HUES48 (cell line): Measurements from ENCODE around the gene ELSPBP1.
"Not testable (repeated sequence)": the region's sequence is repeated elsewhere in the genome, so short reads cannot be mapped to it uniquely, and the experiment has no call there.

Experiments
- H3K27ac ChIP-seq: one replicate; pipeline ENCODE4 v1.7.0; 2013; ENCODE audit warnings: low read depth, low read length, inconsistent platforms
- H3K27me3 ChIP-seq: 2 replicates; pipeline ENCODE4 v1.6.1; 2013; ENCODE audit warnings: mild to moderate bottlenecking, low read length; ENCODE audit not compliant: control insufficient read depth, insufficient read depth
- H3K36me3 ChIP-seq: 2 replicates; pipeline ENCODE4 v1.6.1; 2013; ENCODE audit warnings: low read length; ENCODE audit not compliant: control insufficient read depth, insufficient read depth
- H3K4me1 ChIP-seq: 2 replicates; pipeline ENCODE4 v1.6.1; 2013; ENCODE audit warnings: mild to moderate bottlenecking, low read length; ENCODE audit not compliant: control insufficient read depth, insufficient read depth
- H3K4me3 ChIP-seq: 2 replicates; pipeline ENCODE4 v1.5.1; 2013; ENCODE audit warnings: mild to moderate bottlenecking, low read depth, low read length
- H3K9ac ChIP-seq: 2 replicates; pipeline ENCODE4 v1.6.1; 2013; ENCODE audit warnings: mild to moderate bottlenecking, low read depth, low read length, moderate library complexity
- H3K9me3 ChIP-seq: 2 replicates; pipeline ENCODE4 v1.6.1; 2013; ENCODE audit warnings: low read length; ENCODE audit not compliant: control insufficient read depth, insufficient read depth

Gene ELSPBP1

GRCh38 chr19:47994209-47994802 is at the start of gene ELSPBP1:
Gene ELSPBP1, plus strand, starts transcription at chr19:47994632. Its CDS starts 14,036 bp downstream, at chr19:48008668.
- Histone ChIP-seq H3K4me3 (no peak within 1 kb of the TSS), H3K36me3 (no peaks in the 10 kb centered on the region), H3K27ac (no peak within 1 kb of the TSS), H3K4me1 (no peaks in the 10 kb centered on the region), H3K9ac (no peak within 1 kb of the TSS), H3K27me3 (no peaks in the 10 kb centered on the region), H3K9me3 (peaks cover 35% of the 10 kb centered on the region)

GRCh38 chr19:47949852-47950521 is 44.4 kb upstream of the ELSPBP1 start:
- not testable (repeated sequence) for H3K36me3 ChIP-seq, H3K4me1 ChIP-seq, H3K9me3 ChIP-seq, H3K27me3 ChIP-seq, H3K27ac ChIP-seq, H3K9ac ChIP-seq, H3K4me3 ChIP-seq

- not testable (repeated sequence) for H3K4me3 ChIP-seq, H3K27me3 ChIP-seq, H3K9me3 ChIP-seq, H3K36me3 ChIP-seq, H3K4me1 ChIP-seq, H3K27ac ChIP-seq, H3K9ac ChIP-seq
These were observed 42.3 kb upstream of the ELSPBP1 start for GRCh38 chr19:47952132-47952531.

- not testable (repeated sequence) for H3K9me3 ChIP-seq, H3K9ac ChIP-seq, H3K27ac ChIP-seq, H3K4me3 ChIP-seq, H3K36me3 ChIP-seq, H3K27me3 ChIP-seq, H3K4me1 ChIP-seq
These were observed 38.5 kb upstream of the ELSPBP1 start for GRCh38 chr19:47955936-47956335.

GRCh38 chr19:47973529-47973928 is 20.9 kb upstream of the ELSPBP1 start:
- Histone ChIP-seq H3K9me3 (peaks cover 27% of the 10 kb centered on the region; the same call in 1 of the 2 replicates), H3K4me1 (no peaks in the 10 kb centered on the region), H3K27me3 (no peaks in the 10 kb centered on the region), H3K9ac (no peak overlapping the region), H3K36me3 (no peaks in the 10 kb centered on the region), H3K4me3 (no peak overlapping the region), H3K27ac (no peak overlapping the region)

GRCh38 chr19:47991191-47991808 is 3.1 kb upstream of the ELSPBP1 start:
- Histone ChIP-seq H3K27me3 (no peaks in the 10 kb centered on the region), H3K9me3 (peaks cover 33% of the 10 kb centered on the region), H3K27ac (no peak overlapping the region), H3K4me3 (no peak overlapping the region), H3K36me3 (no peaks in the 10 kb centered on the region), H3K4me1 (no peaks in the 10 kb centered on the region), H3K9ac (no peak overlapping the region)

GRCh38 chr19:47992070-47992469 is 2.4 kb upstream of the ELSPBP1 start, which contains the start of gene BSPH1:
Gene BSPH1, minus strand, starts transcription at chr19:47992170. Its CDS starts 89 bp downstream, at chr19:47992081.
- Histone ChIP-seq H3K4me3 (no peak within 1 kb of the TSS), H3K9ac (no peak within 1 kb of the TSS), H3K36me3 (no peaks in the 10 kb centered on the region), H3K4me1 (no peaks in the 10 kb centered on the region), H3K27ac (no peak within 1 kb of the TSS), H3K9me3 (peaks cover 35% of the 10 kb centered on the region), H3K27me3 (no peaks in the 10 kb centered on the region)

GRCh38 chr19:47996230-47996727 is 1.8 kb downstream of the ELSPBP1 start:
- Histone ChIP-seq H3K4me3 (no peak overlapping the region), H3K4me1 (no peaks in the 10 kb centered on the region), H3K9ac (no peak overlapping the region), H3K9me3 (peaks cover 32% of the 10 kb centered on the region), H3K27me3 (no peaks in the 10 kb centered on the region), H3K27ac (no peak overlapping the region), H3K36me3 (no peaks in the 10 kb centered on the region)

GRCh38 chr19:47998800-47999199 is 4.4 kb downstream of the ELSPBP1 start:
- no peak overlapping the region for H3K4me3 ChIP-seq
- H3K4me1 ChIP-seq = no peaks in the 10 kb centered on the region
- no peaks in the 10 kb centered on the region for H3K36me3 ChIP-seq
- no peaks in the 10 kb centered on the region for H3K27me3 ChIP-seq
- peaks cover 39% of the 10 kb centered on the region for H3K9me3 ChIP-seq
- H3K9ac ChIP-seq = no peak overlapping the region
- no peak overlapping the region for H3K27ac ChIP-seq

- no peak overlapping the region for H3K9ac ChIP-seq
- H3K9me3 ChIP-seq = peaks cover 36% of the 10 kb centered on the region
- no peak overlapping the region for H3K4me3 ChIP-seq
- no peaks in the 10 kb centered on the region for H3K27me3 ChIP-seq
- H3K36me3 ChIP-seq = no peaks in the 10 kb centered on the region
- H3K27ac ChIP-seq = no peak overlapping the region
- no peaks in the 10 kb centered on the region for H3K4me1 ChIP-seq
These were observed 6.4 kb downstream of the ELSPBP1 start for GRCh38 chr19:48000846-48001245.

- Histone ChIP-seq H3K4me1 (no peaks in the 10 kb centered on the region), H3K27me3 (no peaks in the 10 kb centered on the region), H3K9ac (no peak overlapping the region), H3K9me3 (peaks cover 39% of the 10 kb centered on the region), H3K27ac (no peak overlapping the region), H3K36me3 (no peaks in the 10 kb centered on the region), H3K4me3 (no peak overlapping the region)
These were observed 9.8 kb downstream of the ELSPBP1 start for GRCh38 chr19:48004236-48004635.
